DMS79 (cell line): Measurements from ENCODE around the gene PLA2G4A.

Source experiments
- DNase-seq: peaks from one replicate; lab custom pipeline; 2025; lab: John Stamatoyannopoulos, UW

The PLA2G4A gene

GRCh38 chr1:186834399-186834958, 5.7 kb downstream of the PLA2G4A start:
- DNase-seq = no peak

GRCh38 chr1:186835448-186835847, 6.7 kb downstream of the PLA2G4A start:
- no peak for DNase-seq

GRCh38 chr1:186837806-186838205, 9.1 kb downstream of the PLA2G4A start:
- DNase-seq = no peak

- DNase-seq = no peak
These were observed 9.8 kb downstream of the PLA2G4A start for GRCh38 chr1:186838380-186839040.

GRCh38 chr1:186839041-186839400, 10.3 kb downstream of the PLA2G4A start:
- no peak for DNase-seq

GRCh38 chr1:186841599-186841998, 12.8 kb downstream of the PLA2G4A start:
- DNase-seq = no peak

GRCh38 chr1:186842547-186842946, 13.8 kb downstream of the PLA2G4A start:
- no peak for DNase-seq

GRCh38 chr1:186843226-186843625, 14.5 kb downstream of the PLA2G4A start:
- no peak for DNase-seq

- no peak for DNase-seq
These were observed 15.2 kb downstream of the PLA2G4A start for GRCh38 chr1:186843931-186844330.

GRCh38 chr1:186845576-186846210, 16.9 kb downstream of the PLA2G4A start:
- no peak for DNase-seq

GRCh38 chr1:186848509-186849130, 19.9 kb downstream of the PLA2G4A start:
- no peak for DNase-seq

GRCh38 chr1:186849271-186849671, 20.5 kb downstream of the PLA2G4A start:
- DNase-seq = no peak

GRCh38 chr1:186849826-186850225, 21.1 kb downstream of the PLA2G4A start:
- DNase-seq = no peak

- no peak for DNase-seq
These were observed 25.4 kb downstream of the PLA2G4A start for GRCh38 chr1:186854102-186854501.

- no peak for DNase-seq
These were observed 30.2 kb downstream of the PLA2G4A start for GRCh38 chr1:186858923-186859322.

- DNase-seq = no peak
These were observed 31.2 kb downstream of the PLA2G4A start for GRCh38 chr1:186859995-186860394.

- no peak for DNase-seq
These were observed 35.5 kb downstream of the PLA2G4A start for GRCh38 chr1:186864296-186864695.

GRCh38 chr1:186865253-186865652, 36.5 kb downstream of the PLA2G4A start:
- DNase-seq = no peak

GRCh38 chr1:186865857-186866256, 37.1 kb downstream of the PLA2G4A start:
- no peak for DNase-seq

- no peak for DNase-seq
These were observed 40.9 kb downstream of the PLA2G4A start for GRCh38 chr1:186869526-186870228.

GRCh38 chr1:186871784-186872183, 43.0 kb downstream of the PLA2G4A start:
- no peak for DNase-seq

GRCh38 chr1:186872291-186872690, 43.5 kb downstream of the PLA2G4A start:
- DNase-seq = no peak

GRCh38 chr1:186873687-186874086, 44.9 kb downstream of the PLA2G4A start:
- DNase-seq = no peak
